RWPE1 (cell line): Measurements from ENCODE around the gene ERP27.

Experiments
- CTCF ChIA-PET: fragments of 350-600 bp; sonication (Branson Sonifier 250); formaldehyde crosslinking; extraction: SDS; loops from one replicate; lab custom pipeline; 2021; lab: Yijun Ruan, JAX
- POLR2A ChIA-PET: fragments of 400-600 bp; formaldehyde crosslinking; extraction: SDS; loops from one replicate; lab custom pipeline; 2020; ENCODE audit warnings: antibody characterized with exemption; ENCODE audit not compliant: low non-redundant PET; lab: Yijun Ruan, JAX
- DNase-seq: peaks from one replicate; pipeline ENCODE4 v3.0.0; 2012; ENCODE audit warnings: low spot score
- H3K27ac ChIP-seq: fragments of 450-650 bp; 2 replicates; pipeline ENCODE4 v1.5.1; 2017
- TF ChIP-seq, protein P1 (sequence below): fragments of 450-650 bp; conservative IDR thresholded peaks from 2 replicates; pipeline ENCODE4 v1.5.1; 2017; ENCODE audit warnings: low read depth, mild to moderate bottlenecking

The ERP27 gene

DNA sequence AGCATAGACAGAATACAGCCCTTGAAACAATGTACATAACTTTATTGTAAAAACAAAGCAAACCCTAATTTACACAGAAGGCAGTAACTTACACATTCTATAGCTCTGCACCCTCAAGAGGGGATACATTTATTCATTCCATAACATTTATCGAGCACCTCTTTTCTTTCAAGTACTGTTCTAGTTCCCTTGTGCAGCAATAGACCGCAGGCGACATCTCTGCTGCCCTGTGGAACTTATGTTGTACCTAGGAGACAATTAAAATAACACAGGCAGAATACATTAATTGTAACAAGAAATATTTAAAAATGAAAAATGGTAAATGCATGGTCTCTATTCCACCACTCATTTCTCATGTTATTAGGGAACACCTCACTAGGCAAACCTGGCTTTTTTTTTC lies 24.5 kb upstream of the ERP27 start:
- TF ChIP-seq, protein P1, sequence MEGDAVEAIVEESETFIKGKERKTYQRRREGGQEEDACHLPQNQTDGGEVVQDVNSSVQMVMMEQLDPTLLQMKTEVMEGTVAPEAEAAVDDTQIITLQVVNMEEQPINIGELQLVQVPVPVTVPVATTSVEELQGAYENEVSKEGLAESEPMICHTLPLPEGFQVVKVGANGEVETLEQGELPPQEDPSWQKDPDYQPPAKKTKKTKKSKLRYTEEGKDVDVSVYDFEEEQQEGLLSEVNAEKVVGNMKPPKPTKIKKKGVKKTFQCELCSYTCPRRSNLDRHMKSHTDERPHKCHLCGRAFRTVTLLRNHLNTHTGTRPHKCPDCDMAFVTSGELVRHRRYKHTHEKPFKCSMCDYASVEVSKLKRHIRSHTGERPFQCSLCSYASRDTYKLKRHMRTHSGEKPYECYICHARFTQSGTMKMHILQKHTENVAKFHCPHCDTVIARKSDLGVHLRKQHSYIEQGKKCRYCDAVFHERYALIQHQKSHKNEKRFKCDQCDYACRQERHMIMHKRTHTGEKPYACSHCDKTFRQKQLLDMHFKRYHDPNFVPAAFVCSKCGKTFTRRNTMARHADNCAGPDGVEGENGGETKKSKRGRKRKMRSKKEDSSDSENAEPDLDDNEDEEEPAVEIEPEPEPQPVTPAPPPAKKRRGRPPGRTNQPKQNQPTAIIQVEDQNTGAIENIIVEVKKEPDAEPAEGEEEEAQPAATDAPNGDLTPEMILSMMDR, result no peak
- ChIA-PET POLR2A (no interaction called here), CTCF (no interaction called here)
- H3K27ac ChIP-seq, result no peak overlapping the region
- no peak for DNase-seq

- CTCF ChIA-PET, result interaction anchor here (0.6 kb wide), 1 partner anchor 1787 kb away, joined by 3 read pairs; no protein-coding TSS in a partner anchor
- no peak for DNase-seq
Observed at GRCh38 chr12:14962153-14962539, 23.8 kb upstream of the ERP27 start.

DNA sequence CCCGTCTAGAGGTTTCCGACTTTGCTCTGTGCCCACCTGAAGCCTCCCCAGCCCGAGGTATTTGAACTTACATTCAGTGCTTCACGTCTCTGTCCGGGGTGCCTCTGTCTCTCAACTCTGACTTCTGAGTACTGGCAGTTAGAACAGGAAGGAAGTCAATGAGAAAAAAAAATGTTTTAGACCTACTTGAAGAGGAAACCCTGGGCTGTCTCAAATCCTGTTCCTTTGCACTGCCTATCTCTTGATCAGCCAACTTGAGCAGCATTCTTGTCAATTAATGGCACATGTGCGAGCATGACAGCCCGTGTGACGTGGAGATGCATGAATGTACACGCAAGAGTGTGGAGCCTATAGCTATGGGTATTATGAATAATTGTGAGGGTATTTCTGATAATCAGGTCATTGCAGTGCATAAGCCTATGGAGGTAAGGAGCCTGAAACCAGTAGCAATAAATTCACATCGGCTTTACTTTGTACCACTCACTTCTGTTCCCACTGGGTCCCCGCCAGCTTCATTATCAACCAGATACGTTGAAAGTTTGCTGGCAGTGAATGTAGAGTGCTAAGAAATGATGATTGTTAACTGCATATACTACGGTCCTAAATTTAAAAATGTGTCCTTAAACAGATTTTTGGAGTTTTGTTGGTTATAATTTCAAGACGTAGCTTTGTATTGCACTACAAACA lies 23.3 kb upstream of the ERP27 start, which contains the start of gene ARHGDIB:
Gene ARHGDIB, minus strand, starts transcription at position 136 of the 687 bp plus-strand sequence. CDS start 10,889 bp downstream, outside the sequence.
- TF ChIP-seq, protein P1, result no peak
- peak within 1 kb of the TSS; percentile 89 for H3K27ac ChIP-seq
- CTCF ChIA-PET, result interaction anchor here (0.6 kb wide), 1 partner anchor 1787 kb away, joined by 3 read pairs; no protein-coding TSS in a partner anchor
- DNase-seq, result peak; percentile 77
- POLR2A ChIA-PET, result interaction anchor here (0.5 to 0.7 kb wide), 2 partner anchors 109 to 950 kb away, joined by 3 read pairs; no protein-coding TSS in a partner anchor

More at GRCh38 chr12:14962153-14962539, 23.8 kb upstream of the ERP27 start:
- no peak overlapping the region for H3K27ac ChIP-seq
- TF ChIP-seq, protein P1, result no peak
- POLR2A ChIA-PET, result interaction anchor here (0.5 to 0.7 kb wide), 2 partner anchors 110 to 949 kb away, joined by 3 read pairs; no protein-coding TSS in a partner anchor

DNA sequence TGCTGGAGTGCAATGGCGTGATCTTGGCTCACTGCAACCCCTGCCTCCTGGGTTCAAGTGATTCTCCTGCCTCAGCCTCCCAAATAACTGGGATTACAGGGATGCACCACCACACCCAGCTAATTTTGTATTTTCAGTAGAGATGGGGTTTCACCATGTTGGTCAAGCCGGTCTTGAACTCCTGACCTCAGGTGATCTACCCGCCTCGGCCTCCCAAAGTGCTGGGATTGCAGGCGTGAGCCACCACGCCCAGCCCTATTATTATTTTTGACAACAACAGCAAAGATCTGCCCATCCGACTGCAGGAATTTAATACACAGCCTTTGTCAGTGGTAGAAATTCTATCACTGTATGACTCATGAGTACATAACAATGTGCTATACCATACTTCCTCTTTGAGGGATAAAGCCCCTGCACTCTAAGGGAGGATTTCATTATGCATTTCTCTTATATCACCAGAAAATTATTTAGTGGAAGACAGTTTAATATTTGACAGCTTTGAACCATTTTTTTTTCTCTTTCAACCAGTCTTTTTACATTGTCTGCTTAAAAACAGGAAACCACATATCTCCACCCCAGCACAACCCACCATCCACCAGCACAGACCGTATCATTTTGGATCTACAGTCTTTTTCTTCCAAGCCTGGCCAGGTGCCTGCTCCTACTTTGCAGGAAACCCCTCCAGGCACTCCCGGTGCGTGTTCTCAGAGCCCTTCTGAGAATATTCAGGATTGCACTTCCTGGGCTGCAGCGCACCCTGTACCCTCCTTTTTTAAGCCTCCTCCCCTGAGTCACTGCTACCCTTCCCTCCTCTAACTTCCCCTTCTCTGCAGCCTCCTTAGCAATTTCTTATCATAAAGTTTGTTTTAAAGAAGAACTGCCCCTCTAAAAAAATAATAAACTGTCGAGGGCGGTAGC lies 22.5 kb upstream of the ERP27 start:
- DNase-seq, result peak; percentile 72
- TF ChIP-seq, protein P1, result no peak
- ChIA-PET POLR2A (no interaction called here), CTCF (interaction anchor here (0.6 to 0.7 kb wide), 2 partner anchors 26 to 35 kb away, joined by 3 read pairs; no protein-coding TSS in a partner anchor)
- H3K27ac ChIP-seq, result peak overlapping the region; percentile 89

DNA sequence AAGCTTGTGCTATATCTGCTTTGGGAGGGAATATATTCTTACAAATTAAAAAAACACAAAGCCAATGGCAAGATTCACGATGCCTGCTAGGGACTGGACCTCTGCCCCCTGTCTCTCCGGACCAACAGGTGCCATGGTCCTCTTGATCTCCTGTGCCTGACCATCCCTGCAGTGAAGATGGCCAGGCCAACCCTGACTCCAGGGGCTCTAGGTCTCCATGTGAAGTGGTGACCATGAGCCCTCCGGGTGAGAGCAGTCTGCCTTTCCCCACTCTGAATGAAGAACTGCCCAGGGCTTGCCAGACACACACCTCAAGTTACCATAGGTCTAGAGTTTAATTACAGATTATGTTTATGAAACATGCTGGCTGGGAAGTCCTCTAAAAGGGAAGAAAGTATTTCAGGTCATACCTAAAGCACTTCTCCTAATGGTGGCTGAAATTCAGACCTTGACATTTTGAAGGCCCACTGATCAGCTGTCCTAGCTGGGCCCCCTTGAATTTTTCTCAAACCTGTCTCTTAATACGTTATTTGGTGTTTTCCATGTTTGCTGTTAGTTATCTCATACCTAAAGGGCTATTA lies 21.7 kb upstream of the ERP27 start:
- TF ChIP-seq, protein P1, result no peak
- ChIA-PET POLR2A (no interaction called here), CTCF (no interaction called here)
- DNase-seq, result no peak
- peak overlapping the region; percentile 89 for H3K27ac ChIP-seq

- TF ChIP-seq, protein P1, result no peak
- POLR2A ChIA-PET, result no interaction called here
- CTCF ChIA-PET, result interaction anchor here (0.6 kb wide), 1 partner anchor 459 kb away, joined by 6 read pairs; no protein-coding TSS in a partner anchor
- H3K27ac ChIP-seq, result no peak overlapping the region
- no peak for DNase-seq
Observed at GRCh38 chr12:14959463-14959862, 21.1 kb upstream of the ERP27 start.
